Lower leg skin (tissue), 4 donors: ENCODE results near the gene MAP7. TPM values are rescaled to one million over a fixed set of nuclear protein-coding genes. Genes with fewer than 3 reads are reported as not detected.
"Not testable (repeated sequence)": the region's sequence is repeated elsewhere in the genome, so short reads cannot be mapped to it uniquely, and the experiment has no call there.

Experiments used
- DNase-seq, 2 donors: peaks; one replicate each; pipeline ENCODE4 v3.0.0-alpha.2; 2019; ENCODE audit warnings: low spot score in 2 of 2
- H3K4me3 ChIP-seq: fragments of 200-600 bp; sonication (generic); 2 replicates; pipeline ENCODE4 v1.5.1; 2017; ENCODE audit warnings: mild to moderate bottlenecking, low read depth; ENCODE audit not compliant: poor library complexity, severe bottlenecking
- POLR2A ChIP-seq, 2 donors: fragments of 450-650 bp; IDR thresholded peaks; one replicate each; pipeline ENCODE4 v1.6.1; 2016 to 2017; ENCODE audit warnings: antibody characterized with exemption in 2 of 2, mild to moderate bottlenecking in 1 of 2, moderate library complexity in 1 of 2
- WGBS, 2 donors: methylation state at CpG; one replicate each; pipeline ENCODE4 v1.1.5; 2018; 5-methylcytosine and 5-hydroxymethylcytosine counted together
- intact Hi-C: fragments of 100-400 bp; cut with DNase I; formaldehyde crosslinking; loops from one replicate; pipeline ENCODE4 v1.15.0; 2023; ENCODE audit warnings: low total_unique reads
- total RNA-seq, 4 donors: library from RNA; depleted of rRNA; stranded (reverse); fragments of >200 nt; gene quantifications; one replicate each; pipeline ENCODE4 v1.1.0, GENCODE V29; 2016
- TF ChIP-seq, protein P1 (sequence below), 3 donors: fragments of 450-650 bp; IDR thresholded peaks; one replicate each; pipeline ENCODE4 v1.5.1; 2016; ENCODE audit warnings: antibody characterized with exemption in 3 of 3, mild to moderate bottlenecking in 3 of 3, moderate library complexity in 2 of 3

Gene MAP7
- total RNA-seq, 4 donors from 2014 or later, result 32.5 to 41.8 (median 39.0) TPM

GRCh38 chr6:136438441-136438840 is 111.8 kb downstream of the MAP7 start:
- TF ChIP-seq, protein P1, sequence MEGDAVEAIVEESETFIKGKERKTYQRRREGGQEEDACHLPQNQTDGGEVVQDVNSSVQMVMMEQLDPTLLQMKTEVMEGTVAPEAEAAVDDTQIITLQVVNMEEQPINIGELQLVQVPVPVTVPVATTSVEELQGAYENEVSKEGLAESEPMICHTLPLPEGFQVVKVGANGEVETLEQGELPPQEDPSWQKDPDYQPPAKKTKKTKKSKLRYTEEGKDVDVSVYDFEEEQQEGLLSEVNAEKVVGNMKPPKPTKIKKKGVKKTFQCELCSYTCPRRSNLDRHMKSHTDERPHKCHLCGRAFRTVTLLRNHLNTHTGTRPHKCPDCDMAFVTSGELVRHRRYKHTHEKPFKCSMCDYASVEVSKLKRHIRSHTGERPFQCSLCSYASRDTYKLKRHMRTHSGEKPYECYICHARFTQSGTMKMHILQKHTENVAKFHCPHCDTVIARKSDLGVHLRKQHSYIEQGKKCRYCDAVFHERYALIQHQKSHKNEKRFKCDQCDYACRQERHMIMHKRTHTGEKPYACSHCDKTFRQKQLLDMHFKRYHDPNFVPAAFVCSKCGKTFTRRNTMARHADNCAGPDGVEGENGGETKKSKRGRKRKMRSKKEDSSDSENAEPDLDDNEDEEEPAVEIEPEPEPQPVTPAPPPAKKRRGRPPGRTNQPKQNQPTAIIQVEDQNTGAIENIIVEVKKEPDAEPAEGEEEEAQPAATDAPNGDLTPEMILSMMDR (IDR thresholded peaks at IDR 0.05), result no peak
- TF ChIP-seq POLR2A (IDR thresholded peaks at IDR 0.05), result no peak
- intact Hi-C loops, result no loop called here
- no peak for DNase-seq
- H3K4me3 ChIP-seq, result no peak overlapping the region
- WGBS, 2 donors, result 54 to 74% methylated on average over 3 of the region's 3 CpGs

GRCh38 chr6:136437246-136437645 is 113.0 kb downstream of the MAP7 start:
- 62 to 69% methylated on average over 3 of the region's 3 CpGs for WGBS, 2 donors
- intact Hi-C loops, result no loop called here
- DNase-seq, result no peak
- TF ChIP-seq, protein P1 (IDR thresholded peaks at IDR 0.05), result no peak
- no peak for TF ChIP-seq POLR2A (IDR thresholded peaks at IDR 0.05)
- H3K4me3 ChIP-seq, result no peak overlapping the region

GRCh38 chr6:136435101-136435500 is 115.1 kb downstream of the MAP7 start:
- no peak overlapping the region for H3K4me3 ChIP-seq
- WGBS, 2 donors, result 75 to 93% methylated on average over 2 of the region's 2 CpGs
- intact Hi-C loops, result no loop called here
- no peak for DNase-seq
- no peak for TF ChIP-seq POLR2A (IDR thresholded peaks at IDR 0.05)
- TF ChIP-seq, protein P1 (IDR thresholded peaks at IDR 0.05), result no peak

GRCh38 chr6:136431306-136431705 is 118.9 kb downstream of the MAP7 start:
- H3K4me3 ChIP-seq, intact Hi-C loops, DNase-seq: not testable (repeated sequence)
- 96 to 99% methylated on average over 5 of the region's 5 CpGs for WGBS, 2 donors

GRCh38 chr6:136429264-136430065 is 120.8 kb downstream of the MAP7 start:
- intact Hi-C loops, result no loop called here
- H3K4me3 ChIP-seq, result no peak overlapping the region
- TF ChIP-seq, protein P1 (IDR thresholded peaks at IDR 0.05), result no peak
- TF ChIP-seq POLR2A (IDR thresholded peaks at IDR 0.05), result no peak
- no peak for DNase-seq
- WGBS, 2 donors, result 63 to 69% methylated on average over 8 of the region's 8 CpGs

- TF ChIP-seq, protein P1 (IDR thresholded peaks at IDR 0.05), result no peak
- TF ChIP-seq POLR2A (IDR thresholded peaks at IDR 0.05), result no peak
- intact Hi-C loops, result no loop called here
- no peak for DNase-seq
- no peak overlapping the region for H3K4me3 ChIP-seq
Measured at GRCh38 chr6:136427378-136427717, 122.9 kb downstream of the MAP7 start.
